ENCODE results near the gene FOXB1.

FOXB1 gene

GRCh38 chr15:60044636-60045270 lies 40.6 kb downstream of the FOXB1 start:
- Histone ChIP-seq H2AFZ (ENCODE audit: low read depth, low read length) (no peak overlapping the region), H3K4me1 (ENCODE audit: control insufficient read depth, insufficient read depth, low read depth, low read length) (no peaks in the 10 kb centered on the region), H3K27ac (ENCODE audit: low read length, poor library complexity, severe bottlenecking) (no peak overlapping the region), H2AK5ac (ENCODE audit: low read length, severe bottlenecking) (no peak overlapping the region), H3K4ac (ENCODE audit: low read depth in 1 of 2, low read length in 2 of 2) (no peak overlapping the region), H2BK5ac (ENCODE audit: low read depth, low read length, poor library complexity, severe bottlenecking) (no peak overlapping the region), H4K8ac (ENCODE audit: low read length) (no peak overlapping the region), H3K23ac (ENCODE audit: low read length in 2 of 2) (no peak overlapping the region), H3K9me3 (ENCODE audit: control insufficient read depth, low read length) (peaks cover 6% of the 10 kb centered on the region), H3K4me3 (ENCODE audit: insufficient read depth in 1 of 2, low read depth in 1 of 2, low read length in 2 of 2) (no peak overlapping the region), H3K4me2 (ENCODE audit: low read length, poor library complexity, severe bottlenecking) (no peak overlapping the region), H3K36me3 (ENCODE audit: control insufficient read depth in 1 of 2, insufficient read depth in 2 of 2, low read depth in 1 of 2, low read length in 2 of 2) (no peaks in the 10 kb centered on the region), H2BK120ac (ENCODE audit: low read depth, low read length) (no peak overlapping the region), H2BK12ac (ENCODE audit: low read length in 2 of 2) (no peak overlapping the region), H3K79me1 (replicated peaks; ENCODE audit: low read length, poor library complexity, severe bottlenecking) (no peaks in the 10 kb centered on the region), H3K9ac (ENCODE audit: low read length) (no peak overlapping the region), H3K14ac (ENCODE audit: low read length in 2 of 2) (no peak overlapping the region), H4K91ac (ENCODE audit: low read length) (no peak overlapping the region), H3K18ac (ENCODE audit: low read depth in 1 of 2, low read length in 2 of 2) (no peak overlapping the region), H2BK15ac (ENCODE audit: low read depth, poor library complexity, severe bottlenecking) (no peak overlapping the region), H3K27me3 (ENCODE audit: control insufficient read depth in 1 of 2, insufficient read depth in 1 of 2, low read length in 2 of 2) (peaks cover 14 to 34% of the 10 kb centered on the region in 2 experiments)
- DNase-seq = no peak
- WGBS = 48% methylated on average over 2 of the region's 5 CpGs

- Histone ChIP-seq H2BK12ac (ENCODE audit: low read length in 2 of 2) (no peak overlapping the region), H2BK15ac (ENCODE audit: low read depth, poor library complexity, severe bottlenecking) (no peak overlapping the region), H3K27me3 (ENCODE audit: control insufficient read depth in 1 of 2, insufficient read depth in 1 of 2, low read length in 2 of 2) (peaks cover 14 to 21% of the 10 kb centered on the region in 2 experiments), H3K18ac (ENCODE audit: low read depth in 1 of 2, low read length in 2 of 2) (no peak overlapping the region), H2BK5ac (ENCODE audit: low read depth, low read length, poor library complexity, severe bottlenecking) (no peak overlapping the region), H3K23ac (ENCODE audit: low read length in 2 of 2) (no peak overlapping the region), H2BK120ac (ENCODE audit: low read depth, low read length) (no peak overlapping the region), H3K4ac (ENCODE audit: low read depth in 1 of 2, low read length in 2 of 2) (no peak overlapping the region), H3K9me3 (ENCODE audit: control insufficient read depth, low read length) (peaks cover 18% of the 10 kb centered on the region), H2AFZ (ENCODE audit: low read depth, low read length) (no peak overlapping the region), H3K27ac (ENCODE audit: low read length, poor library complexity, severe bottlenecking) (no peak overlapping the region), H3K9ac (ENCODE audit: low read length) (no peak overlapping the region), H4K8ac (ENCODE audit: low read length) (no peak overlapping the region), H3K4me1 (ENCODE audit: control insufficient read depth, insufficient read depth, low read depth, low read length) (no peaks in the 10 kb centered on the region), H3K4me2 (ENCODE audit: low read length, poor library complexity, severe bottlenecking) (no peak overlapping the region), H3K79me1 (replicated peaks; ENCODE audit: low read length, poor library complexity, severe bottlenecking) (no peaks in the 10 kb centered on the region), H3K4me3 (ENCODE audit: insufficient read depth in 1 of 2, low read depth in 1 of 2, low read length in 2 of 2) (no peak overlapping the region), H3K14ac (ENCODE audit: low read length in 2 of 2) (no peak overlapping the region), H4K91ac (ENCODE audit: low read length) (no peak overlapping the region), H2AK5ac (ENCODE audit: low read length, severe bottlenecking) (no peak overlapping the region), H3K36me3 (ENCODE audit: control insufficient read depth in 1 of 2, insufficient read depth in 2 of 2, low read depth in 1 of 2, low read length in 2 of 2) (no peaks in the 10 kb centered on the region)
- DNase-seq = no peak
- WGBS = no CpG with 5 or more reads among the region's 1 CpG
These were observed 43.6 kb downstream of the FOXB1 start for GRCh38 chr15:60047701-60048100.

- no CpG with 5 or more reads among the region's 1 CpG for WGBS
- no peak overlapping the region for H3K23ac ChIP-seq (ENCODE audit: low read length in 2 of 2)
- H3K4me1 ChIP-seq (ENCODE audit: control insufficient read depth, insufficient read depth, low read depth, low read length) = no peaks in the 10 kb centered on the region
- H4K8ac ChIP-seq (ENCODE audit: low read length) = no peak overlapping the region
- H3K9me3 ChIP-seq (ENCODE audit: control insufficient read depth, low read length) = peaks cover 18% of the 10 kb centered on the region
- no peak overlapping the region for H2BK120ac ChIP-seq (ENCODE audit: low read depth, low read length)
- H3K14ac ChIP-seq (ENCODE audit: low read length in 2 of 2) = no peak overlapping the region
- no peak overlapping the region for H3K4me2 ChIP-seq (ENCODE audit: low read length, poor library complexity, severe bottlenecking)
- H2BK12ac ChIP-seq (ENCODE audit: low read length in 2 of 2) = no peak overlapping the region
- no peak overlapping the region for H2AFZ ChIP-seq (ENCODE audit: low read depth, low read length)
- H2BK5ac ChIP-seq (ENCODE audit: low read depth, low read length, poor library complexity, severe bottlenecking) = no peak overlapping the region
- no peak overlapping the region for H3K4ac ChIP-seq (ENCODE audit: low read depth in 1 of 2, low read length in 2 of 2)
- H3K27ac ChIP-seq (ENCODE audit: low read length, poor library complexity, severe bottlenecking) = no peak overlapping the region
- no peak overlapping the region for H4K91ac ChIP-seq (ENCODE audit: low read length)
- H2BK15ac ChIP-seq (ENCODE audit: low read depth, poor library complexity, severe bottlenecking) = no peak overlapping the region
- no peak for DNase-seq
- H3K9ac ChIP-seq (ENCODE audit: low read length) = no peak overlapping the region
- H3K36me3 ChIP-seq (ENCODE audit: control insufficient read depth in 1 of 2, insufficient read depth in 2 of 2, low read depth in 1 of 2, low read length in 2 of 2) = no peaks in the 10 kb centered on the region
- peaks cover 4 to 15% of the 10 kb centered on the region in 2 experiments for H3K27me3 ChIP-seq (ENCODE audit: control insufficient read depth in 1 of 2, insufficient read depth in 1 of 2, low read length in 2 of 2)
- no peak overlapping the region for H2AK5ac ChIP-seq (ENCODE audit: low read length, severe bottlenecking)
- H3K18ac ChIP-seq (ENCODE audit: low read depth in 1 of 2, low read length in 2 of 2) = no peak overlapping the region
- H3K4me3 ChIP-seq (ENCODE audit: insufficient read depth in 1 of 2, low read depth in 1 of 2, low read length in 2 of 2) = no peak overlapping the region
- no peaks in the 10 kb centered on the region for H3K79me1 ChIP-seq (replicated peaks; ENCODE audit: low read length, poor library complexity, severe bottlenecking)
These were observed 45.8 kb downstream of the FOXB1 start for GRCh38 chr15:60049948-60050347.

GRCh38 chr15:60052796-60053195 lies 48.7 kb downstream of the FOXB1 start:
- Histone ChIP-seq H2BK120ac (ENCODE audit: low read depth, low read length) (no peak overlapping the region), H3K18ac (ENCODE audit: low read depth in 1 of 2, low read length in 2 of 2) (no peak overlapping the region), H2AFZ (ENCODE audit: low read depth, low read length) (no peak overlapping the region), H3K4me2 (ENCODE audit: low read length, poor library complexity, severe bottlenecking) (no peak overlapping the region), H3K4me3 (ENCODE audit: insufficient read depth in 1 of 2, low read depth in 1 of 2, low read length in 2 of 2) (no peak overlapping the region), H3K27me3 (ENCODE audit: control insufficient read depth in 1 of 2, insufficient read depth in 1 of 2, low read length in 2 of 2) (peaks cover 0 to 25% of the 10 kb centered on the region in 2 experiments), H3K9ac (ENCODE audit: low read length) (no peak overlapping the region), H4K91ac (ENCODE audit: low read length) (no peak overlapping the region), H3K14ac (ENCODE audit: low read length in 2 of 2) (no peak overlapping the region), H3K4me1 (ENCODE audit: control insufficient read depth, insufficient read depth, low read depth, low read length) (no peaks in the 10 kb centered on the region), H3K36me3 (ENCODE audit: control insufficient read depth in 1 of 2, insufficient read depth in 2 of 2, low read depth in 1 of 2, low read length in 2 of 2) (no peaks in the 10 kb centered on the region), H2AK5ac (ENCODE audit: low read length, severe bottlenecking) (no peak overlapping the region), H3K79me1 (replicated peaks; ENCODE audit: low read length, poor library complexity, severe bottlenecking) (no peaks in the 10 kb centered on the region), H3K27ac (ENCODE audit: low read length, poor library complexity, severe bottlenecking) (no peak overlapping the region), H2BK15ac (ENCODE audit: low read depth, poor library complexity, severe bottlenecking) (no peak overlapping the region), H2BK5ac (ENCODE audit: low read depth, low read length, poor library complexity, severe bottlenecking) (no peak overlapping the region), H3K23ac (ENCODE audit: low read length in 2 of 2) (no peak overlapping the region), H2BK12ac (ENCODE audit: low read length in 2 of 2) (no peak overlapping the region), H4K8ac (ENCODE audit: low read length) (no peak overlapping the region), H3K4ac (ENCODE audit: low read depth in 1 of 2, low read length in 2 of 2) (no peak overlapping the region), H3K9me3 (ENCODE audit: control insufficient read depth, low read length) (peaks cover 18% of the 10 kb centered on the region)
- no peak for DNase-seq
- 85% methylated on average over 2 of the region's 2 CpGs for WGBS
